Mucosa of rectum (tissue), 2 donors: ENCODE data around the gene FAM32A.

Experiments
- H3K27ac ChIP-seq, 2 donors: one replicate each; pipeline ENCODE4 v1.7.0; 2013; ENCODE audit warnings: inconsistent platforms in 2 of 2, low read depth in 2 of 2, low read length in 2 of 2
- H3K27me3 ChIP-seq, 2 donors: one replicate each; pipeline ENCODE4 v1.7.0; 2013; ENCODE audit warnings: low read length in 2 of 2; ENCODE audit not compliant: control insufficient read depth in 2 of 2, insufficient read depth in 2 of 2
- H3K36me3 ChIP-seq, 2 donors: one replicate each; pipeline ENCODE4 v1.7.0; 2013; ENCODE audit warnings: low read length in 2 of 2; ENCODE audit not compliant: control insufficient read depth in 2 of 2, insufficient read depth in 2 of 2
- H3K4me1 ChIP-seq, 2 donors: one replicate each; pipeline ENCODE4 v1.7.0; 2013; ENCODE audit warnings: low read length in 2 of 2, mild to moderate bottlenecking in 1 of 2; ENCODE audit not compliant: control insufficient read depth in 2 of 2, insufficient read depth in 2 of 2
- H3K4me3 ChIP-seq, 2 donors: one replicate each; pipeline ENCODE4 v1.7.0; 2013; ENCODE audit warnings: low read length in 2 of 2
- H3K9ac ChIP-seq, 2 donors: one replicate each; pipeline ENCODE4 v1.7.0; 2013; ENCODE audit warnings: low read length in 2 of 2, low read depth in 1 of 2, mild to moderate bottlenecking in 1 of 2
- H3K9me3 ChIP-seq, 2 donors: one replicate each; pipeline ENCODE4 v1.7.0; 2013; ENCODE audit warnings: low read length in 2 of 2; ENCODE audit not compliant: control insufficient read depth in 2 of 2
- donor health status: healthy.
- donor health status: Normal muscosa, but diverticular disease.

FAM32A gene

GRCh38 chr19:16223746-16224145 is 38.5 kb downstream of the FAM32A start:
- H3K9me3 ChIP-seq, result peaks cover 6% of the 10 kb centered on the region in 2 donors
- H3K4me3 ChIP-seq, result no peak overlapping the region
- H3K9ac ChIP-seq, result no peak overlapping the region
- H3K4me1 ChIP-seq, result no peaks in the 10 kb centered on the region
- no peak overlapping the region for H3K27ac ChIP-seq
- H3K27me3 ChIP-seq, result no peaks in the 10 kb centered on the region
- H3K36me3 ChIP-seq, result peaks cover 35 to 55% of the 10 kb centered on the region in 2 donors

DNA sequence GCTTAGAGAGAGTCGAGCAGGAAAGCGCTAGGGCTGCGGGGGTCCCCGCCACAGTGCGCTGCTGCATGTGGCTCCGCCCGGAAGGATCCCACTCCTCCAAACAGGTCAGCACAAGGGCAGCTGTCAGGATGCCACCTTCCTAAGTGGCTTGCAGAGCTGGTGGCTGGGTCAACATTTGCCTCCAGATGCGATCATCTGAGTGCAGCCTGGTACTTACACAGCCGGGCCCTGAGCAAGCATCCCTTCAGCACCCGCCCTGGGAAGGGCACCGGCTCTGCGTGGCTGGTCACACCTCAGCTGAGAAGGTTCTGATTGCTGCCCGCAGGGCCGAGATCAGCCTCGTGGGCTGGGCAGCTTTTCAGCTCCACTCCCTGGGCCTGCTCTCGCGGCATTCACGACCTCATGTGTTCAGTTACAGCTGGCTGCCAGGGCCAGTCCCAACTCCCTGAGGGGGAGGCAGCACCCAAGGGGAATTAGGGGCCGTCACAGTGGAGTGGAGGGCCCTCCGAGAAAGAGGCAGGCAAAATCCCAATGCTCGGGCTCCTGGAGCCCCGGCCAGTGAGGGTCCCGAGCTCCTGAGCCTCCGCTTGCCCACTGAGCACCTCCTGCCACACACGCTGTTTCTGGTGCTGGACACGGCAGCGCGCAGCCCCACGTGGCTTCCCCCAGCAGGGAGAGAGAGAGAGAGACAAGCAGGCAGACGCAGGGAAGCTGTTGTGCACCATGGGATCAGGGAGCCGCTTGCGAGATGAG is 39.3 kb downstream of the FAM32A start:
- H3K4me1 ChIP-seq, result no peaks in the 10 kb centered on the region
- no peak overlapping the region for H3K4me3 ChIP-seq
- no peak overlapping the region for H3K27ac ChIP-seq
- no peak overlapping the region for H3K9ac ChIP-seq
- peaks cover 6% of the 10 kb centered on the region in 2 donors for H3K9me3 ChIP-seq
- no peaks in the 10 kb centered on the region for H3K27me3 ChIP-seq
- H3K36me3 ChIP-seq, result peaks cover 41 to 62% of the 10 kb centered on the region in 2 donors

- no peaks in the 10 kb centered on the region for H3K27me3 ChIP-seq
- peaks cover 44 to 65% of the 10 kb centered on the region in 2 donors for H3K36me3 ChIP-seq
- peaks cover 3 to 4% of the 10 kb centered on the region in 2 donors for H3K9me3 ChIP-seq
- H3K27ac ChIP-seq, result no peak overlapping the region
- no peak overlapping the region for H3K9ac ChIP-seq
- no peak overlapping the region for H3K4me3 ChIP-seq
- no peaks in the 10 kb centered on the region for H3K4me1 ChIP-seq
These were observed 40.3 kb downstream of the FAM32A start for GRCh38 chr19:16225279-16226183.

DNA sequence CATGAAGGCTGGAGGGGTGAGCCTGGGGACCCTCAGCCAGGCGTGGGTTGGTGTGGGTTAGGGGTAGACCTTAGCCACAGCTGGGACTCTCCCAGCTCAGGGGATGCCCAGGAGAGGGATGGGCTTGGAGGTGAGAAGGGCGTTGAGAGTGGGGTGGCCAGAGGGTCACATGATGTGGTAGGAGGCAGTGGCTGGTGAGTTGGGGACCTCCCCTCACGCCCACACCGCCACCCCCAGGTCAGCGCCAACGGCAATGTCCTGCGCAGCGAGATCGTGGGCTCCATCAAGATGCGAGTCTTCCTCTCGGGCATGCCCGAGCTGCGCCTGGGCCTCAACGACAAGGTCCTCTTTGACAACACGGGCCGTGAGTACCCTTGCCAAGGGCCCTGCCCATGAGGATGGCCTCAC is 41.0 kb downstream of the FAM32A start:
- Histone ChIP-seq H3K4me3 (no peak overlapping the region), H3K27ac (no peak overlapping the region), H3K9ac (no peak overlapping the region), H3K4me1 (no peaks in the 10 kb centered on the region), H3K36me3 (peaks cover 44 to 60% of the 10 kb centered on the region in 2 donors), H3K9me3 (no peaks in the 10 kb centered on the region), H3K27me3 (no peaks in the 10 kb centered on the region)

GRCh38 chr19:16226878-16227836 is 41.9 kb downstream of the FAM32A start:
- H3K9me3 ChIP-seq, result no peaks in the 10 kb centered on the region
- H3K9ac ChIP-seq, result no peak overlapping the region
- no peak overlapping the region for H3K4me3 ChIP-seq
- no peaks in the 10 kb centered on the region for H3K4me1 ChIP-seq
- no peaks in the 10 kb centered on the region for H3K27me3 ChIP-seq
- peaks cover 41 to 67% of the 10 kb centered on the region in 2 donors for H3K36me3 ChIP-seq
- H3K27ac ChIP-seq, result no peak overlapping the region

GRCh38 chr19:16227837-16228636 is 42.8 kb downstream of the FAM32A start:
- Histone ChIP-seq H3K4me3 (no peak overlapping the region), H3K27ac (no peak overlapping the region), H3K27me3 (no peaks in the 10 kb centered on the region), H3K36me3 (peaks cover 43 to 67% of the 10 kb centered on the region in 2 donors), H3K4me1 (no peaks in the 10 kb centered on the region), H3K9ac (no peak overlapping the region), H3K9me3 (no peaks in the 10 kb centered on the region)

DNA sequence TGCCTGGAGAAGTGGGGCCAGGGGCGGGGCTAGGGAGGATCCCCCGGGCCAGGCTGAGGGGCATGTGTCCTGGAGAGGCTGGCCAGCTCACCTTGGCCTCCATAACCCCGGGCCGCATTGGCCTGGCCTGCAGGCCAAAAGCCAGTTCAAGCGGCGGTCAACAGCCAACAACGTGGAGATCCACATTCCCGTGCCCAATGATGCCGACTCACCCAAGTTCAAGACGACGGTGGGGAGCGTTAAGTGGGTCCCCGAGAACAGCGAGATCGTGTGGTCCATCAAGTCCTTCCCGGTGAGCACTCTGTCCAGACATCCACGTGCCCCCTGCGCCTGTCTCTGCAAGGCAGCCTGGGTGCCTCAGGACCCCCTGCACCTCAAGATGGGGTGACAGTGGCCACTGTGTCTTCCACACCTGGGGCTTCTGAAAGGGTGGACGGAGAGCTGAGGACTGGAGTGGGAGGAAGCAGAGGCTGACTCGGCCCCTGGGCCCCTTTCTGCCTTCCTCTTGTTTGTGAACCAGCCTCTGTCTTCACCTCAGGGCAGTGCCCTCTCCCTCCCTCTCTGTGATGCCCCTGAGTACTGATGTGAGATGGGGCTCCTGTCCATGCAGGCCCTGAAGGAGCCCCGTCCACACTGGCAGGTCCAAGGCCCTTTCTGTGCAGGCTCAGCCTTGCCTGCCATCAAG is 43.6 kb downstream of the FAM32A start:
- Histone ChIP-seq H3K4me1 (no peaks in the 10 kb centered on the region), H3K36me3 (peaks cover 37 to 60% of the 10 kb centered on the region in 2 donors), H3K9ac (no peak overlapping the region), H3K27me3 (no peaks in the 10 kb centered on the region), H3K9me3 (no peaks in the 10 kb centered on the region), H3K4me3 (no peak overlapping the region), H3K27ac (no peak overlapping the region)

- no peaks in the 10 kb centered on the region for H3K27me3 ChIP-seq
These were observed 44.1 kb downstream of the FAM32A start for GRCh38 chr19:16229322-16229641.

GRCh38 chr19:16232127-16232526 is 46.9 kb downstream of the FAM32A start:
- Histone ChIP-seq H3K9me3 (no peaks in the 10 kb centered on the region), H3K4me3 (no peak overlapping the region), H3K9ac (no peak overlapping the region), H3K27me3 (no peaks in the 10 kb centered on the region), H3K36me3 (peaks cover 32 to 48% of the 10 kb centered on the region in 2 donors), H3K27ac (no peak overlapping the region), H3K4me1 (no peaks in the 10 kb centered on the region)

More at GRCh38 chr19:16229322-16229641, 44.1 kb downstream of the FAM32A start:
- H3K4me3 ChIP-seq, result no peak overlapping the region
- peaks cover 32 to 57% of the 10 kb centered on the region in 2 donors for H3K36me3 ChIP-seq
- H3K9ac ChIP-seq, result no peak overlapping the region
- no peaks in the 10 kb centered on the region for H3K9me3 ChIP-seq
- H3K4me1 ChIP-seq, result no peaks in the 10 kb centered on the region
- no peak overlapping the region for H3K27ac ChIP-seq
